MM.1S (cell line): ENCODE data around the gene PTPRG.

Source experiments
- DNase-seq: peaks from one replicate; pipeline ENCODE4 v3.0.0-alpha.2; 2015
- H2AFZ ChIP-seq: fragments of 300-600 bp; sonication (generic); 2 replicates; pipeline ENCODE4 v1.6.0; 2016; ENCODE audit warnings: antibody characterized with exemption, low read length
- H3F3A ChIP-seq: fragments of 300-600 bp; sonication (generic); 2 replicates; pipeline ENCODE4 v1.6.1; 2016; ENCODE audit warnings: mild to moderate bottlenecking, antibody characterized with exemption, low read length, moderate library complexity, mixed read lengths; ENCODE audit not compliant: insufficient read depth
- H3K27ac ChIP-seq: fragments of 300-600 bp; sonication (generic); 2 replicates; pipeline ENCODE4 v1.5.1; 2016; ENCODE audit warnings: mild to moderate bottlenecking, low read length
- H3K27me3 ChIP-seq: fragments of 300-600 bp; sonication (generic); replicated peaks from 2 replicates; pipeline ENCODE4 v1.6.0; 2016; ENCODE audit warnings: low read length; ENCODE audit not compliant: insufficient read depth
- H3K36me3 ChIP-seq: fragments of 300-600 bp; sonication (generic); replicated peaks from 2 replicates; pipeline ENCODE4 v1.6.1; 2016; ENCODE audit warnings: mild to moderate bottlenecking, low read length, mixed read lengths; ENCODE audit not compliant: insufficient read depth
- H3K4me1 ChIP-seq: fragments of 300-600 bp; sonication (generic); 2 replicates; pipeline ENCODE4 v1.6.1; 2016; ENCODE audit warnings: low read length, mixed read lengths
- H3K4me2 ChIP-seq: fragments of 300-600 bp; sonication (generic); 2 replicates; pipeline ENCODE4 v1.6.0; 2016; ENCODE audit warnings: low read depth, low read length
- H3K4me3 ChIP-seq: fragments of 300-600 bp; sonication (generic); 2 replicates; pipeline ENCODE4 v1.5.1; 2016; ENCODE audit warnings: low read length, mixed read lengths
- H3K79me2 ChIP-seq: fragments of 300-600 bp; sonication (generic); 2 replicates; pipeline ENCODE4 v1.6.1; 2016; ENCODE audit warnings: mixed run types, low read length, mixed read lengths
- H3K9ac ChIP-seq: fragments of 300-600 bp; sonication (generic); 2 replicates; pipeline ENCODE4 v1.6.1; 2016; ENCODE audit warnings: low read length, mixed read lengths
- H3K9me2 ChIP-seq: fragments of 300-600 bp; sonication (generic); replicated peaks from 2 replicates; pipeline ENCODE4 v1.6.1; 2016; ENCODE audit warnings: mild to moderate bottlenecking, low read length, mixed read lengths; ENCODE audit not compliant: insufficient read depth
- H3K9me3 ChIP-seq: fragments of 300-600 bp; sonication (generic); replicated peaks from 2 replicates; pipeline ENCODE4 v1.6.1; 2016; ENCODE audit warnings: mild to moderate bottlenecking, low read length, mixed read lengths; ENCODE audit not compliant: insufficient read depth
- H4K20me1 ChIP-seq: fragments of 300-600 bp; sonication (generic); 2 replicates; pipeline ENCODE4 v1.6.1; 2016; ENCODE audit warnings: mild to moderate bottlenecking, low read length, moderate library complexity, mixed read lengths; ENCODE audit not compliant: insufficient read depth
- EZH2 ChIP-seq: fragments of 300-600 bp; sonication (generic); optimal IDR thresholded peaks from 2 replicates; pipeline ENCODE3; 2017; ENCODE audit warnings: low read depth, mild to moderate bottlenecking, antibody characterized with exemption, low read length, mixed read lengths
- EZH2phosphoT487 ChIP-seq: fragments of 300-600 bp; sonication (generic); IDR thresholded peaks from 2 replicates; pipeline ENCODE4 v1.6.1; 2018; ENCODE audit warnings: antibody characterized with exemption, low read length
- TF ChIP-seq, protein P1 (sequence below): fragments of 300-600 bp; sonication (generic); IDR thresholded peaks from 2 replicates; pipeline ENCODE4 v1.5.1; 2016; ENCODE audit warnings: antibody characterized with exemption, low read length, mixed read lengths

PTPRG gene

DNA sequence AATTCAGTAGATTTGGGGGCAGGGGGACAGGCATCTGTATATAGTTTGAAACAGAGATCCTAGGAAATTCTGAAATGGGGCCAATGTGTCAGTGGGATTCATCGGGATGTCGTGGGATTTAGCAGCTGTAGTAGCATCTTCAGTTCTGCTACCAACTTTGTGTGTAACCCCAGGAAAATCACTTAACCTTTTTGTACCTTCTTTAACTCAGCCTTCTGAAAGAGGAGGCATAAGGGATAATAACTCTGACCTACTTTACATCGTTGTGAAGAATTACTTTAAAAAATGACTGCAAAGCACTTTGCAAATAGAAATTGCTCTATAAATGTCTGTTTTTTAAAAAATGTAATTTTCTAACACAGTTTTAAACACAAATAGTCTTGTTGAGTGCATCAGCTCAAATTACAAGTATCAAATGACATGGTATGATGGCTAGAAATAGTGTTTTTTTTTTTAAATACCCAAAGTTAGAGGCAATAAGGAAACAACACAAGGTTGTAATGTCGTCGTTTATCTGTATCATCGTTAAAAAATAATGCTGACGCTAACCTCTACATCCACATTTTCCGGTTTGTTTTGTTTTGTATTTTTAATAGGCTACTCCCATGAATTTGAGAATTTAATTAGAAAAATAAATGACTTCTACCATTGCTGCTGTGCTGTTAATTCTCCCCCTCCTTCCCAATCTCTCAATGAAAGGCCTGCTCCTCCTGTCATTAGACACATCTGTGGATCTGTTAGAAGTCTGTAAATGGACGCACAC is 338.5 kb downstream of the PTPRG start:
- Histone ChIP-seq H3K4me2 (no peak overlapping the region), H4K20me1 (no peaks in the 10 kb centered on the region), H3K9me3 (no peaks in the 10 kb centered on the region), H2AFZ (no peak overlapping the region), H3F3A (peaks cover 11% of the 10 kb centered on the region), H3K4me1 (peaks cover 14% of the 10 kb centered on the region), H3K27ac (no peak overlapping the region), H3K27me3 (no peaks in the 10 kb centered on the region), H3K36me3 (no peaks in the 10 kb centered on the region), H3K79me2 (peaks cover 9% of the 10 kb centered on the region; the same call in 1 of the 2 replicates), H3K4me3 (no peak overlapping the region), H3K9ac (no peak overlapping the region), H3K9me2 (no peaks in the 10 kb centered on the region)
- TF ChIP-seq EZH2phosphoT487 (no peak), EZH2 (no peak)
- TF ChIP-seq, protein P1, sequence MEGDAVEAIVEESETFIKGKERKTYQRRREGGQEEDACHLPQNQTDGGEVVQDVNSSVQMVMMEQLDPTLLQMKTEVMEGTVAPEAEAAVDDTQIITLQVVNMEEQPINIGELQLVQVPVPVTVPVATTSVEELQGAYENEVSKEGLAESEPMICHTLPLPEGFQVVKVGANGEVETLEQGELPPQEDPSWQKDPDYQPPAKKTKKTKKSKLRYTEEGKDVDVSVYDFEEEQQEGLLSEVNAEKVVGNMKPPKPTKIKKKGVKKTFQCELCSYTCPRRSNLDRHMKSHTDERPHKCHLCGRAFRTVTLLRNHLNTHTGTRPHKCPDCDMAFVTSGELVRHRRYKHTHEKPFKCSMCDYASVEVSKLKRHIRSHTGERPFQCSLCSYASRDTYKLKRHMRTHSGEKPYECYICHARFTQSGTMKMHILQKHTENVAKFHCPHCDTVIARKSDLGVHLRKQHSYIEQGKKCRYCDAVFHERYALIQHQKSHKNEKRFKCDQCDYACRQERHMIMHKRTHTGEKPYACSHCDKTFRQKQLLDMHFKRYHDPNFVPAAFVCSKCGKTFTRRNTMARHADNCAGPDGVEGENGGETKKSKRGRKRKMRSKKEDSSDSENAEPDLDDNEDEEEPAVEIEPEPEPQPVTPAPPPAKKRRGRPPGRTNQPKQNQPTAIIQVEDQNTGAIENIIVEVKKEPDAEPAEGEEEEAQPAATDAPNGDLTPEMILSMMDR, result no peak
- DNase-seq, result no peak

GRCh38 chr3:61901496-61901895 is 340.1 kb downstream of the PTPRG start:
- Histone ChIP-seq H3K4me1 (0 out of 2 replicates have a peak, but pooled peaks cover under 1% of the 10 kb centered on the region), H3K27ac (no peak overlapping the region), H3K36me3 (no peaks in the 10 kb centered on the region), H3K9me3 (no peaks in the 10 kb centered on the region), H3K4me3 (no peak overlapping the region), H3K4me2 (no peak overlapping the region), H3F3A (no peaks in the 10 kb centered on the region), H3K9ac (no peak overlapping the region), H2AFZ (no peak overlapping the region), H3K79me2 (peaks cover 2% of the 10 kb centered on the region; the same call in 1 of the 2 replicates), H3K9me2 (no peaks in the 10 kb centered on the region), H3K27me3 (no peaks in the 10 kb centered on the region), H4K20me1 (no peaks in the 10 kb centered on the region)
- no peak for DNase-seq
- TF ChIP-seq, protein P1, result no peak
- no peak for TF ChIP-seq EZH2phosphoT487
- TF ChIP-seq EZH2, result no peak

DNA sequence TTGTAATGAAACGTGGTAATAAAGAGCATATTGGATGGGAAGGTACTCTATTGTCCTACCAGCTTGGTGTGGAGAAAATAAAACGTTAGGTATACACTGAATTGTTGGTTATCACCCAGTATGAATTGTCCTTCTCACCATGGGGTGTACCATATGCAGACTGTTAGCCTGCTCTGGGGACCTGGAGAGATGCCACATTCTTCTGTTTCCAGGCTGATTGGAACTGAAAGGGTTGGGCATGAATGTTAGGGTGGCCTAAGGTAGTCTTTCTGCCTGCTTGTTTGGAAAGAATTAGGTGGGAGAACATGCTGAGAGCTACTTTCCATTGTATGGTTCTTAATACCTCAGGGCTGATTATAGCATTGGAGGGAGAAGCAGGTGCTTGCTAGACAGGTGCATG is 340.6 kb downstream of the PTPRG start:
- DNase-seq, result no peak

More for the DNA sequence above, 340.6 kb downstream of the PTPRG start:
- TF ChIP-seq EZH2phosphoT487 (no peak), EZH2 (no peak)
- TF ChIP-seq, protein P1, result no peak
- Histone ChIP-seq H2AFZ (no peak overlapping the region), H3K79me2 (no peaks in the 10 kb centered on the region), H3K4me2 (no peak overlapping the region), H3K36me3 (no peaks in the 10 kb centered on the region), H3K27me3 (no peaks in the 10 kb centered on the region), H4K20me1 (no peaks in the 10 kb centered on the region), H3K4me3 (no peak overlapping the region), H3K9ac (no peak overlapping the region), H3K9me3 (no peaks in the 10 kb centered on the region), H3K27ac (no peak overlapping the region), H3F3A (no peaks in the 10 kb centered on the region), H3K4me1 (no peaks in the 10 kb centered on the region), H3K9me2 (no peaks in the 10 kb centered on the region)
